HG03039 (cell line): ENCODE results near the gene SUMO3.
A peak's percentile ranks its signal among the peaks of the same experiment; 100 is the strongest.

Experiments
- ATAC-seq: cut with Tn5 transposase; IDR thresholded peaks from one replicate; pipeline ENCODE4 v1.9.1; 2021; ENCODE audit warnings: mild to moderate bottlenecking, moderate library complexity; ENCODE audit not compliant: unreplicated experiment

SUMO3 gene

DNA sequence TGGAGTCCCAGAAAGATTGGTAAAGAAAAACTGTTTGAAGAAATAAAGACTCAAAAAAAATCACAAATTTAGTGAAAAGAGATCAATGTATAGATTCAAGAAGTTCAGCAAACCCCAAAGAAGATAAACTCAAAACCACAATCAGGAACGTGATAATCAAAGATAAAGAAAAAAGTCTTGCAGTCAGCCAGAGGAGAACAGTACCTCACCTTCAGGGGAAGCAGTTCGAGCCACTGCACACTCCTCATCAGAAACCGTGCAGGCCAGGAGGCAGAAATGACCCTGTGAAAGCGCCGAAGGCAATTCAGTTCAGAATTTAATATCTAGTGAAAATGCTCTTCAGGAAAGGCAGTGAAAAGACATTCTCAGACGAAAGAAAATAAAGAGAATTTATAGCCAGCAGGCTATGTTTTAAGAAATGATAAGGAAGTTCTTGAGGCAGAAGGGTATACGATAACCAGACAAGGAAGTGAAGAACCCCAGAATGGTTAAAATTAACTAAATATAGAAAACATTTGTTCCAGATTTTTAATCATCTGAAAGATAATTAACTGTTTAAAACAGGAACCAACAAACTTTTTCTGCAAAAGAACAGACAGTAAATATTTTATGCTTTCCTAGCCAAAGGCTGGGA is 13.5 kb upstream of the SUMO3 start:
- ATAC-seq: no peak

DNA sequence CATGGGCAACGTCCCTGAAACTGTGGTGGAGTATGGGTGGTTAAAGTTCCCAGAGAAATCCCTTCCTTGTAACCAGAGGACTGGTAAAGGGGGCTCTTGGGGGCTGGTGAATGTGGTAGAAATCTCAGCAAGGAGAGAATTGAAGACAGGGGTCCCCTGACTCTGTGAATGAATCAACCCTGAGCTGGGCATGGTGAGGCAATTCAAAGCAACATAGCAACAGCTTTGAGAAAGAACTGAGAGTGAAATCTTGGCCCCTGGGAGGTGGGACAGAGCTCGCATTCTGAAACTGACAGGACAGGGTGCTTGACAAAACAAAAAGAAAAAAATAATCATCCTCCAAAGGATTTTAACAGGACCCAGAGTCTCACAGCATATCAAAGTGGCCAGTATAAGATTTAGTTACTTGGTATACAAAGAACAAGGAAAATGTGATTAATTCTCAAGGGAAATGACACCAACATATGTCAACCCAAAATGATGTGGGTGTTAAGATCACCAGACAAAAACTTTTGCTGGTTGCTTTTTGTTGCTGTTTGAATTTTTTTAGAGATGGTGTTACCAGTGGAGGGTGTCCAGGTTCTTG is 11.7 kb upstream of the SUMO3 start:
- no peak for ATAC-seq

DNA sequence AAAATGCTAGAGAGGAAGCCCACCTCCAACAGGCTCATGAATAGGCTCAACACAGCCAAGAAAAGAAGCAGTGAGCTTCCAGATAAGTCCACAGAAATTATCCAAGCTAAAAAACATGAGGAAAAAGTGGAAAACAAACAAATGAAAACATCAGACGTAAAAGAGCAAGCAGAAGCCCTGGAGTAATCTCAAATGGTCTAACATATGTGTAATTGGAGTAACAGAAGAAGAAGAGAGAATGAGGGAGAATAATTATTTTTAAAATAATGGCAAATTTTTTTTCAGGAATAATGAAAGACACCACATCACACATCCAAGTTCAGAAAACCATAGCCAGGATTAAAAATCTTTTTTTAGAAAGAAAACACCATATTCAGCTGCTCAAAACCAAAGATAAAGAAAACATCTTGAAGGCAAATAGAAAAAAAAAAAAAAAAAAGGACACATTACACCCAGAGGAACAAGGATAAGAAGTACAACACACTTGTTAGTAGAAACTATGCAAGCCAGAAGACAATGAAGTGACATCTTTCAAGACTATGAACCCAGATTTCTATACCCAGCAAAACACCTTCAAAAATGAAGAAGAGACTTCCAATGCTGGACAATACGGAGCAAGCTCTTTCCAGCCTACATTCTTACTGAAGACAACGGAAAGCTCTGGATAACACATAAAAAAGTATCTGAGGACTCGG is 10.6 kb upstream of the SUMO3 start:
- ATAC-seq: no peak

DNA sequence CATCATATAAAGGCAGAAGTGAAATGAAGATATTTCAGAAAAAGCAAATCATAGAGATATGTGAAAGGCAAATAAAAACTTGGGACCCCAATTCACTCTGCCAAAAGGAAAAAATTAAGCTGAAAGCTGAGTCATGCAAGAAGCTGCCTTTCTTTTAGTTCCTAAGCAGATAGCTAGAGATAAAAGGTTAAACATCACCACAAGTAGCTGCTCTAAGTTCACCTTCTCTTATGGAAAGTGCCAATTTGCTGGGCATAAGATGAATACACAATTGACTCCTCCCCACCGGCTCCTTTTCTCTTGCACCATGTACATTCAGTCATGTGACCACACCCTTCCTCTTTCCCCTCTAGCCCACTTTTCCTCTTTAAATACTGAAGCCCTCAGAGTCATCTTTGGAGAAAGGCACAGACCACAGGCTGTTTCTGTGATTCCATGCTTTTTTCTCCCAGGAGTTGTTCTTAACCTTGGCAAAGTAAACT is 5.4 kb upstream of the SUMO3 start:
- ATAC-seq: no peak

DNA sequence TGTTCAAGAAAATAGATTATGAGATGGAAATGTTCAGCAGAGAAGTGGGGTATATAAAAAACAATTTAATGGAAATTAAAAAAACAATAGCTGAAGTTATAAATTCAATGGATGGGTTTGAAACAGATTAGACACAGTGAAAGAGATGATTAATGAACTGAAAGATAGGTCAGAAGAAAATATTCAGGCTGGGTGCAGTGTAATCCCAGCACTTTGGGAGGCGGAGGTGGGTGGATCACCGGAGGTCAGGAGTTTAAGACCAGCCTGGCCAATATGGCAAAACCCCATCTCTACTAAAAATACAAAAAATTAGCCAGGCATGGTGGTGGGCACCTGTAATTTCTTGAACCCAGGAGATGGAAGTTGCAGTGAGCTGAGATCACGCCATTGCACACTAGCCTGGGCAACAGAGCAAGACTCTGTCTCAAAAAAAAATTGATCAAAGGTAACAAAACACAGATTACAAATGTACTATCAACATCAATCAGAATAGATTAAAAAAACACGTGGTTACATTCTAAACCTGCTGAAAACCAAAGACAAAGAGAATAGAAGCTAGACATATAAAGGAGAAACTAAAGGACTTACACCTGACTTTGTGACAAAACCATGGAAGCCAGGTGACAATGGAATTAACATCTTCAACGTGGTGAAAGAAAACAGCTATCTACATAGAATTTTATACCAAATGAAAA is 4.8 kb upstream of the SUMO3 start:
- ATAC-seq: no peak

DNA sequence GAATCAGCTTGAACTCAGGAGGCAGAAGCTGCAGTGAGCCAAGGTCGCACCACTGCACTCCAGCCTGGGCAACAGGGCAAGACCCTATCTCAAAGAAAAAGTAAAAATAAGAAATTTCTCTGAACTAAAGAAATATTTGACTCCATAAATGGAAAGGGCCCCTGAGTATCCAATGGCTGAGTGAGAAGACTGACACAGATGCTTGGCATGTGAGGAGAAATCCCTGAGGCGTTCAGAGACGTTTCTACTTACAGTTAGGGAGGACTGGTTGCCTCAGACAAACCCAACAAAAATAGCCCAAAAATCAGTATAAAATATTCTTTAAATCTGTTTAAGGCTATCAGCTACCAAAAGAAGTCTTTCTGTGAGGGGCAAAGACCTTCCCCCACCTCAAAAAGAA is 3.0 kb upstream of the SUMO3 start:
- ATAC-seq: no peak

DNA sequence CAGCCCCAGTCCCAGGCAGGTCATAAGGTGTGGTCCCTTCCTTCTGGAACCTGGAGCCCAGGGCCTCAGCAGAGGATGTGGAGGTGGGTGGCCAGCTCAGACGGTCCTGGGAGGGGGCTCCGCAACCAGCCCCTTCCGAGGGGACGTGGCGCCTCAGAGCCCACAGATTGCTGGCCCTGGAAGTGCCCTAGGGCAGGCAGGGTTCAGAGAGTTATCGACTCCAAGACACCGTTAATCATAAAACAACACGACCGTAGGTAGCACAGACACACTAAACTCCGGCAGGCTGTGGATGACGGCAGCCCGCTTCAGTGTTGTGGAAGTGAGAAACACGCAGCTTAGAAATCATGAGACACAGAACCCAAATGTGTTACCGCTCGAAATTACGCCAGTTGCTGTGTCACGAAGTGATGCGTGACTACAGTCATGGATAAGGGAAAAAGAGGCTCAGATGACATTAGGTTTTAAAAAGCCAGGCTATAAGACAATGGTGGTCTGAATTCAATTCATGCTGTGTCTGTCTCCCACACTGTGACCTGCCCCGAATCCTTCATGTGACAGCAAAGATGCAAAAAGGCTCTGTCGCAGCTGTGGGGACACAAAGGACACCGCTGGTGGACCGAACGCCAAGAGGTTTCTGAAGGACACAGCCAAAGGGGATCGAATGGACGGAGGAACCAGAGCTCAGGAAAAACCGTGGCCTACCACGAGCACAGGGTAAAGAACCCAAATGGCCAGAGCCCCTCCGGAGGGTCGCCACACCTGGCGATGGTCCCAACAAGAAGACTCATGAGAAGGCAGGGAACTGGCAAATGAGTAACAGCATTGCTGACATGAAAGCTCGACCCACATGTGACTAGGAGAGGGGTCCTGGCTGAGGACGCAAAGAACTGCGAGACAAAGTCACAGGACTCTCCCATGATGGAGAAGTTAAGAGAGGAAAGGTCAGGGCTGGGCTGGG is 1.7 kb upstream of the SUMO3 start:
- no peak for ATAC-seq

DNA sequence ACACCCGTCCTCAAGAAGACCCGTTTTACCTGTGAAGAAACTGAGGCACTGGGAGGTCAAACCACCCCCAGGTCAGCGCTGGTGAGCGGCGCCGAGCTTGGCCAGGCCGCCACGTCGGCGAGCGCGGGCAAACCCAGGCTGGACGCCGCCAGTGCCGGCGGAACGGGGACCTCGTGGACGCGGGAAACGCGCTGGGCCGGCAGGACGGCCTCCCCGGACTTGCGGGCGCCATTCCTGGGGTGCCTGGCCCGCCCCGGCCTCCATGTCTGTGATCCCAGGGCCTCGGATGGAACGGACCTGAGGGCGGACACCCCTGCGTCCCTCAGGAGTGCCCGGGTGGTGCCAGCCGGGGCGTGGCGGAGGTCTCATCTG is 764 bp upstream of the SUMO3 start:
- ATAC-seq: no peak

DNA sequence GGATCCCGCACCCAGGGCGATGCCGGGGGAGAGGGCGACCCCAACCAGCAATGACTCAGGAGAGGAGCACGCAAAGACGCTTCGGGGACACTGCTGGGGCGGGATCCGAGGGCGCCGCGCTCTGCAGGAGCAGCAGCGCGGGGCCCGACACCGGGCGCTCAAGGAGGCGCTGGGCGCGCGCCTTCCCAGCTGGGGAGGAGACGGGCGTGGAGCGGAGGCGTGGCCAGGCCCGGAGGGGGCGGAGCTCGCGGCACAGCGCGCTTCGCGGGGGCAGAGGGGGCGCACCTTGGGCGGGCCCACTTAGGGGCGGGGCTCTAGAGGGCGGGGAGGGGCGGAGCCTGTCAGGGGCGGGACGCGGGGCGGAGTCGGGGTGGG is 369 bp downstream of the SUMO3 start:
- ATAC-seq: peak; percentile 62

DNA sequence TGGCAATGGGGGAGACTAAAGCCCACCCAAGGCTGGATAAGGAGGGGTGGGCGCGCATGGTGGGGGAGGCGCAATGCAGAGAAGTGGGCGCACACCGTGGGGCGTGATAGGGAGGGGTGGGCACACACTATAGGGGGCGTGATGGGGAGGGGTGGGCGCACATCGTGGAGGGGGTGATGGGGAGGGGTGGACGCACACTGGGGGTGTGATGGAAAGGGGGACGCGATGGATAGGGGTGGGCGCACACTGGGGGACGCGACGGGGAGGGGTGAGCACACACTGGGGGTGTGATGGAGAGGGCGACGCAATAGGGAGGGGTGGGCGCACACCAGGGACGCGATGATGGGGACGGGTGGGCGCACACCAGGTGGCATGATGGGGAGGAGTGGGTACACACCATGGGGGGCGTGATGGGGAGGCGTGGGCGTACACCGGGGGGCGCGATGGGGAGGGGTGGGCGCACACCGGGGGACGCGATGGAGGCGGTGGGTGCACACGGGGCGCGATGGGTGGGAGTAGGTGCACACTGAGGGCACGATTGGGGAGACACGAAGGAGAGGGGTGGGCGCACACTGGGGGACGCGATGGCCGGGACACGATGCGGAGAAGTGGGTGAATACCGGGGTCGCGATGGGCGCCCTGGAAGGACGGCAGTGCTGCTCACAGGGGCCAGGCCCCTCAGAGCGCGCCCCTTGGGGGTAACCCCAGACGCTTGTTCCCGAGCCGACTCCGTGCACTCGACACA is 929 bp downstream of the SUMO3 start:
- no peak for ATAC-seq

DNA sequence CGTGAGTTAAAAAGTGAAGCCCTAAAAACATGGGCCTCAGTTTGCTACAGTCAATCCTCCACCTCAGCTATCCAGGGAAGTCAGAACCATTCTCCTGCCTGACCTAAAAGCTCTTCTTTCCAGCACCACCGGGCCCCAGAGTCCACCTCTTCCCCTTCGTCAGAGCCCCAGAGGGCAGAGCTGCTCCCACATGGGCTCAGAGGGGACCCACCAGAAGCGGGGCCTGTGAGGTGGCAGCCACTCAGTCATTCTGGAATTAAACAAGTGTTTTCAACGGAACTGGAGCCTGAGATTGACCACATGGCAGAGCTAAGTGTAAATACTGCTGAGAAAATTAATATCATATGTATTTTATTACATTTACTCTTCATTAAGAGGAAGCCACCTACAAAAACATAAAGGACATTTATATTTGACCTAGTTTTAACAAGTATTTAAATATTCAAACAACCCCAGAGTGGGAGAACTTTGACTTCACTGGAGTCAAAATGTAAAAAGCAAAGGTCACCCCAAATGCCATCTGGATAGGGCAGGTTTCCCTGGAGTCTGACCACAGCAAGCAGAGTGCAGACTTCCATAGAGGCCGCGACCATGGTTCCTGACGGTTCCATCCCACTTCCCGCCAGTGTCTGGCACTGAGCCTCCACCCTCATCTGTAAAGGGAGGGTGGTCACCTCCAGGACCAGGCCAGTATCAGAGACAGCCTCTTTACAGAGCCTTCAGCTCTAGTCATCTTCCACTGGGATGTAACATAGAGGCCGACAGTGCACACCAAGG is 1.8 kb downstream of the SUMO3 start:
- ATAC-seq: no peak

DNA sequence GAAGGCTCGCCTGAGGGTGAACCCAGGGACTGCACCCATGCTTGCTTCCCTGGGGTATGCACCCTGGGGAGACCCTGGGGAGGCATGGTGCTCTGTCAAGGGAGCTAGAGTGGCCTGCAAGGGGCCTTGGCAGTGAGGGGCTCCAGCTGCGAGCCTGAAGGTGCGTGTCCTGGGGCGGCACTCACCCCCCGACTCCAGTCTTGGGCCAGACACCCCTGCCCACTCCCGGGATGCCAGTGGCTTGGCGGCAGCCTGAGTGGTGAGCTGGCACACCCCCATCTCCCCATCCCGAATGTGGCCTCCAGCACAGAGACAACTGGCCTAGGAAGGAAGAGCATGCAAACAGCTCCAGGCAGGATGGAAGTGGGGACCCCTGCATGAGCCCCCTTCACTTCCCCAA is 2.6 kb downstream of the SUMO3 start:
- no peak for ATAC-seq

DNA sequence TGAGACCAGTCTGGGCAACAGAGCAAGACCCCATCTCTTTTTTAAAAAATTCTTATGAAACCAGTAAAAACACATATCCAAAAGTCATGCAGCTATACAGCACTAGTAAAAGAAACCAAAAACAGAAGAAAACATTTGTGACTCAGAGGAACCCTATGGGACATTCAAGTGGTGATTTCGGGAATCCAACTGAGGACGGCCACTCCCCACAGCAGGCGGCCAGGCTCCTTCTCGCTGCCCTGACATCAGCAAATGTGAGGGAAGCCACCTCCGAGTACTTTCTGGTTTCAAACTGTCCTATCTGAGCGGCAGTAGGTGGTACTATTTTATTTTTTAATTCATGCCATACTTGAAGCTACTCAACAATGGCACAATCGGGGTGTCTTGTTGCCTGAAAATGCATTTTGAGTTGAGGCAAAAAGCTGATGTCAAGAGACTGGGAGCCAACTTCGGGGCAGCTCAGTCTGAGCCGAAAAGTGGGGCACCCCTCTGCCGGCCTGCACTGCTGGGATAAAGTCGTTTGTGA is 3.3 kb downstream of the SUMO3 start:
- no peak for ATAC-seq

DNA sequence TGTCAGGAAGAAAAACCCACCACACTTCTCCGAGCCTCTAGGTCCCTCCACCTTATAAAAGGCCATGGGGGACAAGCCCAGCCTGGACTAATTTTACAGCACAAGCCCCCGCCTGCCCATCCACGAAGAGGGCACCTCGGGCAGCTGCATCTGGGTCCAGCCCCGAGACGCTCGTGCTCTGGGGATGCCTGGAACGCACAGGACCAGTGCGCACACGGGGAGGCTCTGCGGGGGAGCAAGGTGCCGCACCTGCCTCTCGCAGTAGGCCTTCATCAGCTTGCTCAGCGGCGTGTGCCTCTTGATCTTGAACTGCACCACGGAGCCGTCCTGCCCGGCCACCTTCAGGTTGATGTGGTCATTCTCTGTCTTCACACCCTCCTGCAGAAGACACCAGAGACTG is 4.1 kb downstream of the SUMO3 start:
- ATAC-seq: no peak

DNA sequence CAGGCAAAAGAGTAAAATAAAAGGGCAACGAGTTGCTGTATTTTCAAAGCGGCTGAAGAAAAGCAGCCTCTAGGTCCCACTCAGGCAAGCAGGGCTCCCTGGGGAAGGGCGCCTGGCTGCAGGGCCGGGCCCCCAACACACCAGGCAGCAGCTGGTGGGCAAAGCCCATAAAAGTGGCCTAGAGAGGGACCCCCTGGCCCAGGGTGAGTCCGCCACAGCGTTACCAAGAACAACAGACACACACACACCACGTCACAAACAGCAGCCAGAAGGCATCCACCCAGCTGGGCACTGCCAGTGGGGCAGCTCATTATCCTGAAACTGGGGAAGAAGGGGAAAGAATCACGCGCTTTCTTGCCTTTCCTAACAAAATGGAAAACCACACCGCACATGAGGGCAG is 4.7 kb downstream of the SUMO3 start:
- no peak for ATAC-seq

DNA sequence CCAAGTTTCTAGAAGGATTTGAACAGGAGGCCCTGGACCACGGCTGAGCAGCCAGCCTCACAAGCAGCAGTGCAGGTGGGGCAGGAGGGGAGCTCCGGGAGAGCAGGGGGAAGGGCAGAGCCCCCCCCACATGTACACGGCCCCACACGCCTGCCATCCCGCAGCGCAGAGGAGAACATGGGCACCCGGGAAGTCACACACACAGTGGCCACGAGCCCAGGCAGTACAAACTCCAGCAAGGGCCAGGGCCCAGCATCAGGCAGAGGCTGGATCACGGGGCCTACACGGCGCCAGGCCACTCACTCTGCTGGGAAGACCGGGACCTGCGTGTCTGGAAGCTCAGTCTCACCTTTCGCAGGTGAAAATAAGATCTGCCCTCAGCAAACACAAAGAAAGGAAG is 5.2 kb downstream of the SUMO3 start:
- ATAC-seq: no peak

DNA sequence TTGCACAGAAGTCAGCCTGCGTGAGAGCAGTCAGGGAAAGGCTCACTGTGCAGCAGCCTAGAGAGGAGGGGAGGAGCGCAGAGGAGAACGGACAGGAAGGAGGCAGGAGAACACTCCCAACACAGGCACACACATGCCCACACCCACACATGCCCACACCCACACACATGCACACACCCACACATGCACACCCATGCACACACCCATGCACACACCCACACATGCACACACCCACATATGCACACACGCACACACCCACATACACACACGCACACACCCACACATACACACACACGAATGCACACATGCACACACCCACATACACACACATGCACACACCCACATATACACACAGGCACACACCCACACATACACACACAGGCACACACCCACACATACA is 7.1 kb downstream of the SUMO3 start:
- ATAC-seq: no peak

DNA sequence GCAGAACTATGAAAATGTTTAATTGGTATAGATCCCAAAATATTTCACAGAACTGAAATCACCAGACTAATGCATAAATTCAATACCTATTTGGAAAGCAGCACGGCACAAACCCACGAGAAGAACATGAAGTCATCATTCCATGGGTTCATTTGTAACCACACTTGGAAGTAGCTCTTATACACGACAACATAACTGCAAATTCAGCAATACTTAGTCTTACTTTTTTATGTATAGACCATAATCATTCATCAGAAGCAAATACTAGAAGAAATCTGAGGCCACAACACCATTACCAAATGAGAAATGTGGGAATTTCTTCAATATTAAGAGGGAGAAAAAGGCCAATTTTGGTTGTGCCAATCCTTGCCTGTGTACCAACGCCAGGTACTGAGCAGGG is 12.0 kb downstream of the SUMO3 start:
- no peak for ATAC-seq

DNA sequence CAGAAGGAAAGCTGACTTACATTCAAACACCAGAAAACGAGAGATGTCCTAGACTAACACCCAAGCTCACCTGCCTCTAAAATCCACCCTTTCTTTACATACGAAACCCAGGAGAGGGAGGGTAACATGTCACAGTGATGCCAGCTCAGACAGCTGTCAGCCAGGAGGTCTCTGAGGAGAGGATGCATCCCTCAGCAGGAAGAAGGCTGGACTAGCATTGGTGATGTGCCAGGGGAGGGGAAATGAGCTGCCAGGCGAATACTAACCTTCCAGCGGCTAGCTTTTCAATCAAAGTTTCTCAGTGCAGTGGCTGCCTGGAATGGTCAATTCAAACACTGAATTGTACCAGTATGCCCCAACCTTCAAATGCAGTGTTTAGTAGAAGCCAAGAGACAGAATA is 12.6 kb downstream of the SUMO3 start:
- no peak for ATAC-seq
